ENCODE data around the gene CCSER1. TPM values are rescaled to one million over a fixed set of nuclear protein-coding genes. Genes with fewer than 3 reads are reported as not detected.

The CCSER1 gene
- total RNA-seq, 2 experiments from 2014 or later, result not detected

- no peaks in the 10 kb centered on the region for H3K36me3 Mint-ChIP-seq (ENCODE audit: low read depth)
- ChIA-PET CTCF (no interaction called here), POLR2A (no interaction called here)
- intact Hi-C loops (cut with micrococcal nuclease), result no loop called here
- H3K27ac Mint-ChIP-seq, result no peak overlapping the region
- H3K27me3 Mint-ChIP-seq, result no peaks in the 10 kb centered on the region
- H3K4me1 Mint-ChIP-seq (ENCODE audit: low read depth), result no peaks in the 10 kb centered on the region
- TF ChIP-seq, protein P1, sequence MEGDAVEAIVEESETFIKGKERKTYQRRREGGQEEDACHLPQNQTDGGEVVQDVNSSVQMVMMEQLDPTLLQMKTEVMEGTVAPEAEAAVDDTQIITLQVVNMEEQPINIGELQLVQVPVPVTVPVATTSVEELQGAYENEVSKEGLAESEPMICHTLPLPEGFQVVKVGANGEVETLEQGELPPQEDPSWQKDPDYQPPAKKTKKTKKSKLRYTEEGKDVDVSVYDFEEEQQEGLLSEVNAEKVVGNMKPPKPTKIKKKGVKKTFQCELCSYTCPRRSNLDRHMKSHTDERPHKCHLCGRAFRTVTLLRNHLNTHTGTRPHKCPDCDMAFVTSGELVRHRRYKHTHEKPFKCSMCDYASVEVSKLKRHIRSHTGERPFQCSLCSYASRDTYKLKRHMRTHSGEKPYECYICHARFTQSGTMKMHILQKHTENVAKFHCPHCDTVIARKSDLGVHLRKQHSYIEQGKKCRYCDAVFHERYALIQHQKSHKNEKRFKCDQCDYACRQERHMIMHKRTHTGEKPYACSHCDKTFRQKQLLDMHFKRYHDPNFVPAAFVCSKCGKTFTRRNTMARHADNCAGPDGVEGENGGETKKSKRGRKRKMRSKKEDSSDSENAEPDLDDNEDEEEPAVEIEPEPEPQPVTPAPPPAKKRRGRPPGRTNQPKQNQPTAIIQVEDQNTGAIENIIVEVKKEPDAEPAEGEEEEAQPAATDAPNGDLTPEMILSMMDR (IDR thresholded peaks at IDR 0.05), result no peak
- H3K4me3 Mint-ChIP-seq, result no peak overlapping the region
- ATAC-seq (no peak), DNase-seq (no peak)
- peaks cover 19% of the 10 kb centered on the region for H3K9me3 Mint-ChIP-seq
Measured at GRCh38 chr4:91519155-91519554, 1392.0 kb downstream of the CCSER1 start.

DNA sequence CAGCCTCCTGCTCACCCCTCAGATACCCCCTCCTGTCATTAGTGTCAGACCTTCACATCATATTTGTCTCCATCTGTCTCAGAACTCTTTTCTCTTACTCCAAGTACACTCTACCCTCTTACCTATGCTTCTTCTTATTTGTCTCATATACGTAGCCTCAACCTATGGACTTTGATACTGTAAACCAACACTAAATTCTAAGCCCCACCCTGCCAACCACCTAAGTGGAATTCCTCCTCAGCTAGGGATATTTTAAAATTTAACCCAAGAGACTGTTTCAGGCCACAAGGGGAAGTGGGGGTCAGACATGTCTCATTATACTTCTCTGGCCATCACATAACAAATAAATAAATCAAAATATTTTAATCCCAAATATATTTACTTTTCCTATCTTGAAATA is 1398.4 kb downstream of the CCSER1 start:
- TF ChIP-seq, protein P1 (IDR thresholded peaks at IDR 0.05), result no peak
- H3K27ac Mint-ChIP-seq, result no peak overlapping the region
- H3K9me3 Mint-ChIP-seq, result peaks cover 19% of the 10 kb centered on the region
- ChIA-PET POLR2A (no interaction called here), CTCF (no interaction called here)
- H3K27me3 Mint-ChIP-seq, result no peaks in the 10 kb centered on the region
- ATAC-seq (no peak), DNase-seq (no peak)
- no peaks in the 10 kb centered on the region for H3K36me3 Mint-ChIP-seq (ENCODE audit: low read depth)
- no peak overlapping the region for H3K4me3 Mint-ChIP-seq
- intact Hi-C loops (cut with micrococcal nuclease), result no loop called here
- H3K4me1 Mint-ChIP-seq (ENCODE audit: low read depth), result no peaks in the 10 kb centered on the region

- ATAC-seq, result no peak
- TF ChIP-seq, protein P1 (IDR thresholded peaks at IDR 0.05), result no peak
- POLR2A ChIA-PET, result no interaction called here
- Mint-ChIP-seq H3K36me3 (ENCODE audit: low read depth) (no peaks in the 10 kb centered on the region), H3K27me3 (no peaks in the 10 kb centered on the region), H3K4me3 (no peak overlapping the region), H3K27ac (no peak overlapping the region), H3K9me3 (peaks cover 21% of the 10 kb centered on the region), H3K4me1 (ENCODE audit: low read depth) (no peaks in the 10 kb centered on the region)
- intact Hi-C loops (cut with micrococcal nuclease), result no loop called here
- DNase-seq, result no peak
- CTCF ChIA-PET, result no interaction called here
Measured at GRCh38 chr4:91527056-91527455, 1399.9 kb downstream of the CCSER1 start.

- CTCF ChIA-PET, result no interaction called here
- Mint-ChIP-seq H3K9me3 (peaks cover 25% of the 10 kb centered on the region), H3K36me3 (ENCODE audit: low read depth) (no peaks in the 10 kb centered on the region)
Measured at GRCh38 chr4:91567594-91567993, 1440.4 kb downstream of the CCSER1 start.

DNA sequence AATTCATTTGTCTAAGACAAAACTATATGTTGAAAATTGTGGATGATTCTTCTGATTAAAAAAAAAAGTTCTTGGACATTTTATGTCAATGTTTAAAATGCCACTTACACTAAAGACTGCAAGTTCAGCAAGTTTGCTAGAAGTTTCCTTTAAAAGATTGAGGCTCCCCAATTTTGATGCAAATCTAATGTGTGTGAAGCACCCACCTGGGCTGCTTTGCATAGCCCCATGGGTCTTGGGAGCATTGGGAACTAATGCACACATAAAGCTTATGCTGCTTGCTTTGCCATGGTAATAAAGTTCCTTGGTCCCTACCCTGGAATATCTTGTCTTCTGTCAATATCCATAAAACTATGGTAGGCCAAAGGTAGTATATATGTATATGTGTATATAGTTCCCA is 1450.7 kb downstream of the CCSER1 start:
- Mint-ChIP-seq H3K27ac (no peak overlapping the region), H3K4me3 (no peak overlapping the region), H3K36me3 (ENCODE audit: low read depth) (no peaks in the 10 kb centered on the region), H3K9me3 (peaks cover 2% of the 10 kb centered on the region), H3K4me1 (ENCODE audit: low read depth) (no peaks in the 10 kb centered on the region), H3K27me3 (no peaks in the 10 kb centered on the region)
- TF ChIP-seq, protein P1 (IDR thresholded peaks at IDR 0.05), result no peak
- ATAC-seq, result no peak
- CTCF ChIA-PET, result no interaction called here
- POLR2A ChIA-PET, result no interaction called here
- intact Hi-C loops (cut with micrococcal nuclease), result no loop called here
- no peak for DNase-seq

More at GRCh38 chr4:91567594-91567993, 1440.4 kb downstream of the CCSER1 start:
- no peak for ATAC-seq
- H3K4me1 Mint-ChIP-seq (ENCODE audit: low read depth), result no peaks in the 10 kb centered on the region
- intact Hi-C loops (cut with micrococcal nuclease), result no loop called here
- no peak overlapping the region for H3K27ac Mint-ChIP-seq
- no peak overlapping the region for H3K4me3 Mint-ChIP-seq
- TF ChIP-seq, protein P1 (IDR thresholded peaks at IDR 0.05), result no peak
- DNase-seq, result no peak
- no peaks in the 10 kb centered on the region for H3K27me3 Mint-ChIP-seq
- POLR2A ChIA-PET, result no interaction called here

Measured in activated CD8-positive, alpha-beta T cell treated with anti-CD3 and anti-CD28 coated beads for 36 hours (primary cell).